Measurements from ENCODE around the gene LYRM4. TPM values are rescaled to one million over a fixed set of nuclear protein-coding genes. Genes with fewer than 3 reads are reported as not detected.

Gene LYRM4
- total RNA-seq, 1 donor from 2014 or later = 19.2 TPM

- Histone ChIP-seq H3K27me3 (no peaks in the 10 kb centered on the region), H3K27ac (peak overlapping the region; percentile 43), H3K9me3 (no peaks in the 10 kb centered on the region), H3K4me1 (peaks cover 17% of the 10 kb centered on the region), H3K36me3 (no peaks in the 10 kb centered on the region), H3K4me3 (no peak overlapping the region)
- intact Hi-C loops (cut with DNase I) = no loop called here
- no peak for DNase-seq (ENCODE audit: extremely low spot score in 2 of 2)
- TF ChIP-seq POLR2A (IDR thresholded peaks at IDR 0.05) (no peak), CTCF (IDR thresholded peaks at IDR 0.05) (no peak), POLR2AphosphoS5 (IDR thresholded peaks at IDR 0.05; ENCODE audit: insufficient read depth in 1 of 2, low read depth in 1 of 2) (no peak)
These were observed 27.2 kb upstream of the LYRM4 start for GRCh38 chr6:5287966-5288297.

- no peaks in the 10 kb centered on the region for H3K27me3 ChIP-seq
- H3K4me3 ChIP-seq = no peak overlapping the region
- H3K36me3 ChIP-seq = no peaks in the 10 kb centered on the region
- no peak for TF ChIP-seq POLR2A (IDR thresholded peaks at IDR 0.05)
- TF ChIP-seq POLR2AphosphoS5 (IDR thresholded peaks at IDR 0.05; ENCODE audit: insufficient read depth in 1 of 2, low read depth in 1 of 2) = no peak
- TF ChIP-seq CTCF (IDR thresholded peaks at IDR 0.05) = no peak
- H3K27ac ChIP-seq = peak overlapping the region; percentile 43
- intact Hi-C loops (cut with DNase I) = no loop called here
- DNase-seq (ENCODE audit: extremely low spot score in 2 of 2) = no peak
- no peaks in the 10 kb centered on the region for H3K9me3 ChIP-seq
- H3K4me1 ChIP-seq = peaks cover 17% of the 10 kb centered on the region
These were observed 26.6 kb upstream of the LYRM4 start for GRCh38 chr6:5287205-5287965.

DNA sequence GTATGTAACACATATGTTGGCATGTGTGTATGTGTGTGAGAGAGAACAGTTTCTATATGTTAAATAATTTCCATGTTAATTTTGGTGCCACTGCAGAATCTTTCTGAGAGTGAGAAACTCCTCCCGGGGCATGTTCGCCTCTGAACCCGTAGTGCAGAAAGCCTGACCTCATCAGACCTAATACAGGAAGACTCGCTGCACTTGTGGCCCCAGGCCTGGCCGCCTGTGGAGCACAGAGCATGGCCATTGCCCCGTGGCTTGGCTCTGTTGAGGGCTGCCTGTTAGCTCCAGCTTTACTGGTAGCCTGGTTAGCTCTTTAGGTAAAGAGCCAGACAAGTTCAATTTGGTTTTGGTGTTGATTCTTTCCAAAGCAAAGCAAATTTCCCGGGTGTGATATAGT is 26.0 kb upstream of the LYRM4 start:
- Histone ChIP-seq H3K4me3 (no peak overlapping the region), H3K9me3 (no peaks in the 10 kb centered on the region), H3K36me3 (no peaks in the 10 kb centered on the region), H3K27me3 (no peaks in the 10 kb centered on the region), H3K27ac (no peak overlapping the region), H3K4me1 (peaks cover 17% of the 10 kb centered on the region)
- no peak for DNase-seq (ENCODE audit: extremely low spot score in 2 of 2)
- intact Hi-C loops (cut with DNase I) = no loop called here
- TF ChIP-seq POLR2A (IDR thresholded peaks at IDR 0.05) (no peak), CTCF (IDR thresholded peaks at IDR 0.05) (no peak), POLR2AphosphoS5 (IDR thresholded peaks at IDR 0.05; ENCODE audit: insufficient read depth in 1 of 2, low read depth in 1 of 2) (no peak)

GRCh38 chr6:5285526-5285925 is 24.8 kb upstream of the LYRM4 start:
- Histone ChIP-seq H3K4me1 (peaks cover 17% of the 10 kb centered on the region), H3K27ac (no peak overlapping the region), H3K9me3 (no peaks in the 10 kb centered on the region), H3K27me3 (no peaks in the 10 kb centered on the region), H3K36me3 (no peaks in the 10 kb centered on the region), H3K4me3 (no peak overlapping the region)
- intact Hi-C loops (cut with DNase I) = no loop called here
- no peak for DNase-seq (ENCODE audit: extremely low spot score in 2 of 2)
- no peak for TF ChIP-seq POLR2A (IDR thresholded peaks at IDR 0.05)
- no peak for TF ChIP-seq POLR2AphosphoS5 (IDR thresholded peaks at IDR 0.05; ENCODE audit: insufficient read depth in 1 of 2, low read depth in 1 of 2)
- no peak for TF ChIP-seq CTCF (IDR thresholded peaks at IDR 0.05)

- no peak for TF ChIP-seq POLR2AphosphoS5 (IDR thresholded peaks at IDR 0.05; ENCODE audit: insufficient read depth in 1 of 2, low read depth in 1 of 2)
- TF ChIP-seq CTCF (IDR thresholded peaks at IDR 0.05) = no peak
- no peak for TF ChIP-seq POLR2A (IDR thresholded peaks at IDR 0.05)
- H3K36me3 ChIP-seq = no peaks in the 10 kb centered on the region
- no peak overlapping the region for H3K27ac ChIP-seq
- H3K9me3 ChIP-seq = no peaks in the 10 kb centered on the region
- no peak for DNase-seq (ENCODE audit: extremely low spot score in 2 of 2)
- no peak overlapping the region for H3K4me3 ChIP-seq
- H3K27me3 ChIP-seq = no peaks in the 10 kb centered on the region
- H3K4me1 ChIP-seq = peaks cover 17% of the 10 kb centered on the region
- intact Hi-C loops (cut with DNase I) = no loop called here
These were observed 24.3 kb upstream of the LYRM4 start for GRCh38 chr6:5285081-5285480.
